Epithelial cell of prostate (primary cell): ENCODE measurements around the gene CNIH1.
"Not testable (repeated sequence)": the region's sequence is repeated elsewhere in the genome, so short reads cannot be mapped to it uniquely, and the experiment has no call there.

ENCODE experiments used
- DNase-seq: peaks from one replicate; pipeline ENCODE4 v3.0.0-alpha.2; 2011; ENCODE audit warnings: low read depth, low spot score
- H3K27ac ChIP-seq: fragments of 450-650 bp; 2 replicates; pipeline ENCODE4 v1.5.1; 2017; ENCODE audit warnings: mild to moderate bottlenecking

Gene CNIH1

GRCh38 chr14:54471641-54472040 is 30.5 kb upstream of the CNIH1 start:
- DNase-seq: no peak
- no peak overlapping the region for H3K27ac ChIP-seq

- no peak overlapping the region for H3K27ac ChIP-seq
- DNase-seq: no peak
These were observed 29.5 kb upstream of the CNIH1 start for GRCh38 chr14:54470701-54471100.

GRCh38 chr14:54467280-54467679 is 26.1 kb upstream of the CNIH1 start:
- no peak for DNase-seq
- H3K27ac ChIP-seq: no peak overlapping the region

GRCh38 chr14:54465654-54466053 is 24.5 kb upstream of the CNIH1 start:
- no peak for DNase-seq
- H3K27ac ChIP-seq: no peak overlapping the region

GRCh38 chr14:54462048-54462447 is 20.9 kb upstream of the CNIH1 start:
- no peak for DNase-seq
- peak overlapping the region; percentile 7 for H3K27ac ChIP-seq

GRCh38 chr14:54459106-54459505 is 17.9 kb upstream of the CNIH1 start:
- H3K27ac ChIP-seq: no peak overlapping the region
- no peak for DNase-seq

- H3K27ac ChIP-seq, DNase-seq: not testable (repeated sequence)
These were observed 17.4 kb upstream of the CNIH1 start for GRCh38 chr14:54458536-54458935.

- H3K27ac ChIP-seq: peak overlapping the region; percentile 71
These were observed 16.4 kb upstream of the CNIH1 start for GRCh38 chr14:54457609-54457996.

GRCh38 chr14:54456820-54457608 is 15.8 kb upstream of the CNIH1 start:
- not testable (repeated sequence) for DNase-seq

More at GRCh38 chr14:54457609-54457996, 16.4 kb upstream of the CNIH1 start:
- no peak for DNase-seq

GRCh38 chr14:54455363-54455762 is 14.2 kb upstream of the CNIH1 start:
- H3K27ac ChIP-seq: no peak overlapping the region
- DNase-seq: no peak

More at GRCh38 chr14:54456820-54457608, 15.8 kb upstream of the CNIH1 start:
- peak overlapping the region; percentile 71 for H3K27ac ChIP-seq

GRCh38 chr14:54453990-54454389 is 12.8 kb upstream of the CNIH1 start:
- H3K27ac ChIP-seq: peak overlapping the region; percentile 55
- DNase-seq: peak; percentile 39

GRCh38 chr14:54453252-54453651 is 12.1 kb upstream of the CNIH1 start:
- H3K27ac ChIP-seq: peak overlapping the region; percentile 55
- DNase-seq: peak; percentile 34

GRCh38 chr14:54451961-54452360 is 10.8 kb upstream of the CNIH1 start:
- DNase-seq: no peak
- no peak overlapping the region for H3K27ac ChIP-seq

- no peak overlapping the region for H3K27ac ChIP-seq
- no peak for DNase-seq
These were observed 10.0 kb upstream of the CNIH1 start for GRCh38 chr14:54451121-54451601.

- DNase-seq: no peak
- H3K27ac ChIP-seq: no peak overlapping the region
These were observed 9.4 kb upstream of the CNIH1 start for GRCh38 chr14:54450535-54450934.

- peak; percentile 57 for DNase-seq
These were observed 6.1 kb upstream of the CNIH1 start for GRCh38 chr14:54447231-54447692.

GRCh38 chr14:54446161-54446693 is 5.1 kb upstream of the CNIH1 start:
- H3K27ac ChIP-seq: peak overlapping the region; percentile 83
- peak; percentile 29 for DNase-seq

More at GRCh38 chr14:54447231-54447692, 6.1 kb upstream of the CNIH1 start:
- peak overlapping the region; percentile 83 for H3K27ac ChIP-seq

GRCh38 chr14:54444681-54445080 is 3.5 kb upstream of the CNIH1 start:
- H3K27ac ChIP-seq: no peak overlapping the region
- DNase-seq: no peak

GRCh38 chr14:54443981-54444380 is 2.8 kb upstream of the CNIH1 start:
- no peak overlapping the region for H3K27ac ChIP-seq
- no peak for DNase-seq

GRCh38 chr14:54442961-54443360 is 1.8 kb upstream of the CNIH1 start:
- not testable (repeated sequence) for H3K27ac ChIP-seq, DNase-seq

GRCh38 chr14:54440476-54440872 is 700 bp downstream of the CNIH1 start:
- H3K27ac ChIP-seq: peak overlapping the region; percentile 96
- DNase-seq: no peak
